Stomach (tissue), 9 donors: ENCODE measurements around the gene CALN1. TPM values are rescaled to one million over a fixed set of nuclear protein-coding genes. Genes with fewer than 3 reads are reported as not detected.

Experiments used
- DNase-seq, 2 donors: peaks; one replicate each; pipeline versions ENCODE4 v3.0.0 to v3.0.0-alpha.2; 2013 to 2019
- H3K27ac ChIP-seq, 5 donors: fragments of 200-600 bp in 4 of 5; sonication (generic) in 4 of 5; one replicate each; pipeline ENCODE4 v1.5.1; 2013 to 2019; ENCODE audit warnings: mild to moderate bottlenecking in 1 of 5, moderate library complexity in 1 of 5
- H3K27me3 ChIP-seq, 3 donors: fragments of 200-600 bp; sonication (generic); one replicate each; pipeline ENCODE4 v1.5.1; 2017 to 2019; ENCODE audit warnings: mixed run types in 1 of 3
- H3K36me3 ChIP-seq, 4 donors: fragments of 200-600 bp; sonication (generic); 1 replicate in 3 of 4; 2 replicates in 1 of 4; pipeline ENCODE4 v1.5.1; 2016 to 2019
- H3K4me1 ChIP-seq, 4 donors: fragments of 200-600 bp; sonication (generic); one replicate each; pipeline ENCODE4 v1.5.1; 2016 to 2019
- H3K4me3 ChIP-seq, 4 donors: fragments of 200-600 bp; sonication (generic) in 3 of 4; one replicate each; pipeline ENCODE4 v1.5.1; 2016 to 2019; ENCODE audit warnings: mild to moderate bottlenecking in 1 of 4
- H3K9me3 ChIP-seq, 4 donors: fragments of 200-600 bp; sonication (generic); one replicate each; pipeline ENCODE4 v1.5.1; 2016 to 2019
- CTCF ChIP-seq, 7 experiments: fragments of 450-650 bp in 4 of 7; fragments of 200-600 bp in 3 of 7; sonication (generic) in 3 of 7; IDR thresholded peaks; one replicate each; pipeline ENCODE4 v1.5.1; 2016 to 2019; ENCODE audit warnings: antibody characterized with exemption in 7 of 7, control low read depth in 2 of 7, mild to moderate bottlenecking in 1 of 7
- EP300 ChIP-seq: sonication (generic); formaldehyde crosslinking; IDR thresholded peaks from one replicate; pipeline ENCODE4 v1.6.1; 2017; ENCODE audit warnings: antibody characterized with exemption
- POLR2A ChIP-seq, 4 donors: fragments of 450-650 bp; IDR thresholded peaks; one replicate each; pipeline ENCODE4 v1.6.1; 2016; ENCODE audit warnings: antibody characterized with exemption in 4 of 4, control low read depth in 2 of 4, mild to moderate bottlenecking in 1 of 4, moderate library complexity in 1 of 4
- POLR2AphosphoS5 ChIP-seq, 3 donors: sonication (generic); formaldehyde crosslinking; IDR thresholded peaks; one replicate each; pipeline ENCODE4 v1.6.1; 2016; ENCODE audit warnings: antibody characterized with exemption in 3 of 3
- WGBS, 5 donors: extraction: QIAGEN DNeasy Blood & Tissue Kit in 3 of 5; methylation state at CpG; one replicate each; pipeline versions ENCODE4 v1.1.5 to v1.1.7; 2013 to 2018; 5-methylcytosine and 5-hydroxymethylcytosine counted together
- intact Hi-C: fragments of 100-400 bp; cut with DNase I; formaldehyde crosslinking; loops from one replicate; pipeline ENCODE4 v1.15.1; 2023; ENCODE audit warnings: low total_unique reads
- polyA plus RNA-seq, 3 donors: library from polyadenylated mRNA; stranded (reverse); fragments of 200-250 nt; gene quantifications; one replicate each; pipeline ENCODE4 v1.2.3, GENCODE V29; 2013
- total RNA-seq, 5 donors: library from RNA; depleted of rRNA; stranded (reverse); fragments of >200 nt; gene quantifications; one replicate each; pipeline versions ENCODE4 v1.1.0 to v1.2.3, GENCODE V29; 2014 to 2016
- donor health status: healthy with polysubstance abuse.
- donor health status: Bipolar disorder and iron deficiency.
- donor health status: healthy.

CALN1 gene
- total and polyA plus RNA-seq, 8 donors = under 0.01 to 51.9 (median 0.37) TPM; not detected in 5

GRCh38 chr7:71995111-71995510, 417.0 kb downstream of the CALN1 start:
- Histone ChIP-seq H3K4me3 (no peak overlapping the region), H3K27me3 (no peaks in the 10 kb centered on the region), H3K9me3 (no peaks in the 10 kb centered on the region), H3K4me1 (no peaks in the 10 kb centered on the region), H3K27ac (no peak overlapping the region), H3K36me3 (no peaks in the 10 kb centered on the region)
- 66 to 79% (median 70%) methylated on average over 7 of the region's 7 CpGs for WGBS, 5 donors
- intact Hi-C loops = no loop called here
- TF ChIP-seq POLR2AphosphoS5 (IDR thresholded peaks at IDR 0.05) (no peak), CTCF (IDR thresholded peaks at IDR 0.05) (no peak), EP300 (no peak), POLR2A (IDR thresholded peaks at IDR 0.05) (no peak)
- peak in 1 of 2 donors; percentile 6 for DNase-seq

GRCh38 chr7:71991586-71991985, 420.6 kb downstream of the CALN1 start:
- intact Hi-C loops = no loop called here
- no peak overlapping the region for H3K4me3 ChIP-seq
- H3K9me3 ChIP-seq = no peaks in the 10 kb centered on the region
- no peak for DNase-seq
- no peaks in the 10 kb centered on the region for H3K36me3 ChIP-seq
- H3K27me3 ChIP-seq = no peaks in the 10 kb centered on the region
- H3K4me1 ChIP-seq = no peaks in the 10 kb centered on the region
- TF ChIP-seq CTCF (IDR thresholded peaks at IDR 0.05) = no peak
- no peak for TF ChIP-seq POLR2A (IDR thresholded peaks at IDR 0.05)
- TF ChIP-seq EP300 = no peak
- no peak for TF ChIP-seq POLR2AphosphoS5 (IDR thresholded peaks at IDR 0.05)
- no peak overlapping the region for H3K27ac ChIP-seq

- WGBS, 5 donors = 85 to 91% (median 88%) methylated on average over 7 of the region's 7 CpGs
- TF ChIP-seq POLR2AphosphoS5 (IDR thresholded peaks at IDR 0.05) (no peak), POLR2A (IDR thresholded peaks at IDR 0.05) (no peak), EP300 (no peak), CTCF (IDR thresholded peaks at IDR 0.05) (no peak)
- Histone ChIP-seq H3K36me3 (no peaks in the 10 kb centered on the region), H3K27ac (no peak overlapping the region), H3K4me1 (no peaks in the 10 kb centered on the region), H3K27me3 (no peaks in the 10 kb centered on the region), H3K4me3 (no peak overlapping the region), H3K9me3 (no peaks in the 10 kb centered on the region)
- intact Hi-C loops = no loop called here
- no peak for DNase-seq
Measured at GRCh38 chr7:71990138-71990462, 422.0 kb downstream of the CALN1 start.

- H3K27me3 ChIP-seq = no peaks in the 10 kb centered on the region
- H3K27ac ChIP-seq = no peak overlapping the region
- H3K4me1 ChIP-seq = no peaks in the 10 kb centered on the region
- intact Hi-C loops = no loop called here
- no peak for DNase-seq
- H3K9me3 ChIP-seq = no peaks in the 10 kb centered on the region
- 79 to 94% (median 85%) methylated on average over 7 of the region's 7 CpGs for WGBS, 5 donors
- TF ChIP-seq POLR2A (IDR thresholded peaks at IDR 0.05) (no peak), POLR2AphosphoS5 (IDR thresholded peaks at IDR 0.05) (no peak), CTCF (IDR thresholded peaks at IDR 0.05) (no peak), EP300 (no peak)
- H3K4me3 ChIP-seq = no peak overlapping the region
- H3K36me3 ChIP-seq = no peaks in the 10 kb centered on the region
Measured at GRCh38 chr7:71988201-71988600, 423.9 kb downstream of the CALN1 start.
